IgD-negative memory B cell (primary cell): Measurements from ENCODE around the gene OOSP3. TPM values are rescaled to one million over a fixed set of nuclear protein-coding genes. Genes with fewer than 3 reads are reported as not detected.
A peak's percentile ranks its signal among the peaks of the same experiment; 100 is the strongest.
"Not testable (repeated sequence)": the region's sequence is repeated elsewhere in the genome, so short reads cannot be mapped to it uniquely, and the experiment has no call there.

Source experiments
- H3K27ac Mint-ChIP-seq, 3 donors: one replicate each; pipeline ENCODE4 v1.8.0; 2020 to 2022; ENCODE audit warnings: mild to moderate bottlenecking in 3 of 3, mixed read lengths in 3 of 3, moderate library complexity in 1 of 3
- H3K27me3 Mint-ChIP-seq: one replicate; pipeline ENCODE4 v1.8.0; 2021; ENCODE audit warnings: mixed read lengths
- H3K36me3 Mint-ChIP-seq: one replicate; pipeline ENCODE4 v1.8.0; 2020; ENCODE audit warnings: mild to moderate bottlenecking, mixed read lengths
- H3K4me1 Mint-ChIP-seq, 3 donors: one replicate each; pipeline ENCODE4 v1.8.0; 2020 to 2022; ENCODE audit warnings: mixed read lengths in 3 of 3, mild to moderate bottlenecking in 1 of 3
- H3K4me3 Mint-ChIP-seq, 4 donors: one replicate each; pipeline ENCODE4 v1.8.0; 2020 to 2022; ENCODE audit warnings: mild to moderate bottlenecking in 4 of 4, mixed read lengths in 4 of 4, moderate library complexity in 3 of 4
- H3K9me3 Mint-ChIP-seq, 3 donors: one replicate each; pipeline ENCODE4 v1.8.0; 2020 to 2021; ENCODE audit warnings: mixed read lengths in 3 of 3, mild to moderate bottlenecking in 1 of 3
- polyA plus RNA-seq: library from polyadenylated mRNA; unstranded; fragments of 300-500 nt; fragmentation: Illumina TruSeq; gene quantifications from one replicate; pipeline ENCODE4 v1.2.3, GENCODE V29; 2021

The OOSP3 gene
- polyA plus RNA-seq, 1 donor from 2014 or later, result not detected

DNA sequence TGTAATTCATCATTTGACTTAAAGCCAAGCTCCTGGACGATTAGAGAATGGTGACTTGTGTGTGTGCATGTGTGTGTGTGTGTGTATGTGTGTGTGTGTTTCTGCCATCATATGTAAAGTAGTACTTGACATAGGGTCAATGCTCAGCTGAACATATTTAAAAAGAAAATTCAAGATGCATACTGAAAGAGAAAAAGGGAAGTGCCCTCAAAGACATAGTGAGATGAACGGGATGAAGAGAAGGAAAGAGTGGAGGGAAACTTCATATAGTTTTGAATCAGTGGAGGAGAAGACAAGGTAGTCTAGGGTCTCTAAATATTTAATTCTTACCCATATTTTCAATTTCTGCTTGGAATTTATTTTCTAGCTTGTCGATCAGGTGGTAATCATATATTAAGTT, 16.3 kb upstream of the OOSP3 start:
- no peaks in the 10 kb centered on the region for H3K4me1 Mint-ChIP-seq
- H3K27ac Mint-ChIP-seq, result no peak overlapping the region
- peaks cover 11% of the 10 kb centered on the region for H3K27me3 Mint-ChIP-seq
- no peak overlapping the region for H3K4me3 Mint-ChIP-seq
- no peaks in the 10 kb centered on the region for H3K36me3 Mint-ChIP-seq
- H3K9me3 Mint-ChIP-seq, result peaks cover 0 to 3% (median 0%) of the 10 kb centered on the region in 3 donors

DNA sequence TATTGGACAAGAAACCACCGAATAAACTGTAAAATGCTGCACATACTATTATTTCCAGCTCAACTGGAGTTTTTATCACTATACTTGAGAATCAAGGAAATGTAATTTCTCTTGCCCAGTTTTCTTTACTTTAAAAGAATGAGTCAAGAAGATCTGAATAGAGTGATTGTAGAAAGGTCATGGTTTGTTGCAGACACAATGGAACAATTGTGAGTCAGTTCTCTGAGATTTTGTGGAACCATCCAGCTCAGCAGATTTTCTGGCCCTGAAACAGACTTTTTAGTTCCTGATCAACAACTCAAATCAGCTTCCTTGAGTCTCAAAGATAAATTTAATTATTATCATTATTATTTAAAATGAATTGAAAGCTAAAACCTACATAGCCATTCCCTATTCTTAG, 13.6 kb upstream of the OOSP3 start:
- H3K27me3 Mint-ChIP-seq, result peaks cover 8% of the 10 kb centered on the region
- no peak overlapping the region for H3K27ac Mint-ChIP-seq
- peaks cover 0 to 4% (median 0%) of the 10 kb centered on the region in 3 donors for H3K9me3 Mint-ChIP-seq
- H3K4me3 Mint-ChIP-seq, result no peak overlapping the region
- no peaks in the 10 kb centered on the region for H3K4me1 Mint-ChIP-seq
- no peaks in the 10 kb centered on the region for H3K36me3 Mint-ChIP-seq

DNA sequence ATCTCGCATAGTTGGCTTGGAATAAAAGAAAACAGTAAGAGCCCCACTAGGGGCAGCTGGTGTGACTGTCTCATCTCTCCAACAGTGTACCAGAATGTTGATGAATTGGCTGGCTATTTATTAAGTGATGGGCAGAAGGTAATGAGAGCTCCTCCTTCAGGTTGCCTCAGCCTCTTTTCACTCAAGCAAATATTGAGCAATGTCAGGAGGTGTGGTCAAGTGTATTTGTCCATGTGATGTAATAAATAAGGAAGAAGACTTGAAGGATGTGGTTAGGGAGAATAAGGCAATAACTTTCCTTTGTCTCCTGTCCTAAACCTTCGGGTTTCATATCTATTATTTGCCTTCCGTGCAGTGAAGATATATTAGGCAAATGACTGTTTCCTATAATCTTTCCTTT, 12.2 kb upstream of the OOSP3 start, which contains the start of gene TCN1:
TSS of gene TCN1 (minus strand) at position 91 of the 400 bp plus-strand sequence. CDS start at position 74, 17 bp downstream.
- H3K9me3 Mint-ChIP-seq, result peaks cover 0 to 10% (median 2%) of the 10 kb centered on the region in 3 donors

DNA sequence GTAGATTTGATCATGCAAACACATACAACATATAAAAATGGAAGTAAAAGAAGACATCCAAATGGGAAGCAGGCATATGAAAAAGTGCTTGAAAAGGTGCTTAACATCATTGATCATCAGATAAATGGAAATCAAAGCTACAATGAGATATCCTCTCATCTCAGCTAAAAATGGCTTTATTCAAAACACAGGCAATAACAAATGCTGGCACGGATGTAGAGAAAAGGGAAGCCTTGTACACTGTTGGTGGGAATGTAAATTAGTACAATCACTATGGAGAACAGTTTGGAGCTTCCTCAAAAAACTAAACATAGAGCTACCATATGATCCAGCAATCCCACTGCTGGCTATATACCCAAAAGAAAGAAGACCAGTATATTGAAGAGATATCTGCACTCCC, 11.7 kb upstream of the OOSP3 start:
- Mint-ChIP-seq H3K4me3 (no peak overlapping the region), H3K36me3 (no peaks in the 10 kb centered on the region), H3K27ac (no peak overlapping the region), H3K27me3 (peaks cover 8% of the 10 kb centered on the region), H3K9me3 (peaks cover 2 to 10% (median 2%) of the 10 kb centered on the region in 3 donors), H3K4me1 (no peaks in the 10 kb centered on the region)

More for the DNA sequence above, 12.2 kb upstream of the OOSP3 start, which contains the start of gene TCN1:
- Mint-ChIP-seq H3K36me3 (no peaks in the 10 kb centered on the region), H3K27me3 (peaks cover 8% of the 10 kb centered on the region), H3K4me3 (no peak within 1 kb of the TSS), H3K27ac (no peak within 1 kb of the TSS), H3K4me1 (no peaks in the 10 kb centered on the region)

DNA sequence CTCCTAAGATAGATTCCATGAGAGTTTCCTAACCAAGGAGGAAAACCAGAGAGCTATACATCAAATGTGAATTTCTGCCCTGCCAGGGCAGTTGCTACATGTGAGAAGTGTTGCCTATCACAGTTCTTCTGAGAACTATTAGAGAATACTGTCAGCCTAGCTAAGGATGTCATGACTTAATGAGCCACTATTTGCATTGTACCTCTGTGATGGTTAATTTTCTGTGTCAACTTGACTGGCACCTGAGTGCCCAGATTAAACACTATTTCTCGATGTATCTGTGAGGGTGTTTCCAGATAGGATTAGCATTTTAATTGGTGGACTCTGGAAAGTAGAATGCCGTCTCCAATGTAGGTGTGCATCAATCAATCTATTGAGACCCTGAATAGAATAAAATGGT, 10.6 kb upstream of the OOSP3 start:
- H3K27ac Mint-ChIP-seq, result no peak overlapping the region
- no peak overlapping the region for H3K4me3 Mint-ChIP-seq
- H3K27me3 Mint-ChIP-seq, result peaks cover 8% of the 10 kb centered on the region
- no peaks in the 10 kb centered on the region for H3K36me3 Mint-ChIP-seq
- no peaks in the 10 kb centered on the region for H3K4me1 Mint-ChIP-seq
- H3K9me3 Mint-ChIP-seq, result peaks cover 2 to 10% (median 2%) of the 10 kb centered on the region in 3 donors

DNA sequence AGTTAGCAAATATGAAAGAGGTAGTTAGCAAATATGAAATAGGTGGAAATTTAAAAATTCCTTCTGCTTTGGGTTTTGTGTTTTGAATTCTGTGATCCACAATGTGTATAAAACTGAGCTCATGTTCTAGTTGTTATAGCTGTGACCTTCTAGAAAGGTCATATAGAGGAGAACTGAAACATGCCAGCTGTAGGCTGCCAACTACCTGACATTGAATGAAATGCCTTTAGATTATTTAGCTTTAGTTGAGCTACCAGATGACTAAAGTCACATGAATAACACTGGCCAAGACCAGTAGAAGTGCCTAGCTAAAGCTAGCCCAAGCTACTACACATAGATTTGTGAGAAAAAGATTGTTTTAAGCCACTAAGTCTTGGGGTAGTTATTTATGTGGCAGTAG, 6.5 kb upstream of the OOSP3 start:
- H3K4me1 Mint-ChIP-seq, result no peaks in the 10 kb centered on the region
- peaks cover 3% of the 10 kb centered on the region for H3K27me3 Mint-ChIP-seq
- no peak overlapping the region for H3K4me3 Mint-ChIP-seq
- H3K36me3 Mint-ChIP-seq, result no peaks in the 10 kb centered on the region
- peaks cover 2 to 10% (median 2%) of the 10 kb centered on the region in 3 donors for H3K9me3 Mint-ChIP-seq
- H3K27ac Mint-ChIP-seq, result peak overlapping the region in 1 of 3 donors; percentile 40

DNA sequence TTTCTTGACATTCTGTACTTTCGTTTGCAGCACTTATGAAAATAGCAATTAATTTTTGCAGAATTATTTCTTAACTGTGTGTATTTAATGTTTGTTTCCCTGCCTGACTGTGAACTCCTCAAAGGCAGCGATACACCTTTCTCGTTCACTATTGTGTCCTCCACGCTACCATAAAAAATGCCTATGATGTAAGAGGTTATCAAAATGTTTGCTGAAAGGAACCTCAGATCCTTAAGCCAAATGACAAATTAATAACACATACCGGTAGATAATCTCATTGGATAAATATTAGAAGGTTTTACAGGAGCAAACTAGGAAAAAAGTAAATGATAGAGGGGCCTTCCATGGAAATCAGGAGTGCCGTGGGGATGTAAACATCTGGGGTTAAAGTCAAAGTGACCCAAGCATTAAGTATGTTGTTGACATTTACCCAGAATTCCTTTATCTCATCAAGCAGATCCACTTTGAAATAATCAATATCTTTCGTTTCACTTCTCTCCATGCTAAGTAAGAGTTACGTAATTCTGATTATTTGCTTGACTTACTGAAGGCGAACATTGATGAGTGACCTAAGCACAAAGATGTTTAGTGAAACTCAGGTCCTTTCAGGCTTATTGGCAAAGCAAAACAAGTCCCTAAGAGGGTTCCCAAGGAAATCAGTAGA, 2.6 kb upstream of the OOSP3 start:
- Mint-ChIP-seq H3K36me3 (no peaks in the 10 kb centered on the region), H3K4me3 (no peak overlapping the region), H3K4me1 (no peaks in the 10 kb centered on the region), H3K9me3 (peaks cover 0 to 2% (median 0%) of the 10 kb centered on the region in 3 donors), H3K27ac (no peak overlapping the region), H3K27me3 (peaks cover 5% of the 10 kb centered on the region)

DNA sequence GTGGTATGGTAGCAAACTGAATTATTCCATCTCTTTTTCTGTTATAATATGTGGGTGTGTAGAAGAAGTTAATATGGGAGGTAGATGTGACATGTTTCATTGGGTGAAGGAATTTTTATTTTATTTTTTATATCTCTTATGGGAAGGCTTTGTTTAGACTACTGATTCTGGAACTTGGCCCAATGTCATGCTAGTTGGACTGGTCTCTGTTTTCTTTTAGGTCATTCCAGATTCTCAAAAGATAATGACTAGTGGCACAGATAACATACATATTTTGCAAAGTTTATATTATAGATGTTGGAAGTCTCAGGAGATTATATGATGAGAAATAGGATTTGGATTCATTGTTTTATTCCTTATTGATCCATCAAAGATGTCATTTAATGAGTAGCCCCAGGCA, 1.3 kb upstream of the OOSP3 start:
- no peaks in the 10 kb centered on the region for H3K9me3 Mint-ChIP-seq
- H3K27ac Mint-ChIP-seq, result peak overlapping the region in 1 of 3 donors; percentile 13
- H3K36me3 Mint-ChIP-seq, result no peaks in the 10 kb centered on the region
- peaks cover 5% of the 10 kb centered on the region for H3K27me3 Mint-ChIP-seq
- no peaks in the 10 kb centered on the region for H3K4me1 Mint-ChIP-seq
- H3K4me3 Mint-ChIP-seq, result no peak overlapping the region

DNA sequence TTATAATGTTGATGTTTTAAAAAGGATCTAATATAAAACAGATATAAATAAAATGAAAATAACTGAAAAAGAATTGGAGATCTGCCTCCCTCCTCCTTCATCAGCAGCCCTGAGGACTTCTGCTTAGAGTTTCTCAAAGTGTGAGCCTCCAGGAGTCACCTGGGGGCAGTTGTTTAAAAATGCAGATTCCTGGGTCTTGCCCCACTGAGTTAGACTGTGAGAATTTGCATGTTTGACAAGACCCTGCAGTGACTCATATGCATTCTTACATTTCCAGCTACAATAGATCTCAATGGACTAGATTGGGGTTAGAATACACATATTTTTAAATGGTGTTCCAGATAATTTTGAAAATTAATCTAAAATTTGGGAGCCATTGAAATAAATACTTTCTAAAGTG, 798 bp upstream of the OOSP3 start:
- Mint-ChIP-seq H3K9me3 (no peaks in the 10 kb centered on the region), H3K27me3 (peaks cover 5% of the 10 kb centered on the region)

DNA sequence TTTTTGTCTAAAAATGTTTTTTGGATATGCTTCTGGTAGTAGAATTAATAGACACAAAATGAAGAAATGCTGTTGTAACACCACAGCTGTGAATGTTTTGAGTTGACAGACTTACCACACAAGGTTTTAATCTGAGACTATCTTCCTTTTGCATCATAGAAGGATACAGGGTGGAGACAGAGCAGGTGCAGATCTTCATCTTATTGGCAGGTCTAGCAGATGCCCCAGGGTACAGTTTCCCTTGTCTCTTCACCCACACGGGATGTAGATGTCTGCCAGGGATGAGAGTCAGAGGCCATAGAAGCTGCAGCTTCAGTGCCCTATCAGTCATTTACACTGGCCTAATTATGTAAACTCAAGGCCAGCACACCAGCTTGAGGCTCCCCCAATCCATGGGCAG, 985 bp downstream of the OOSP3 start:
- Mint-ChIP-seq H3K27me3 (peaks cover 5% of the 10 kb centered on the region), H3K9me3 (no peaks in the 10 kb centered on the region), H3K4me1 (no peaks in the 10 kb centered on the region), H3K36me3 (no peaks in the 10 kb centered on the region), H3K27ac (no peak overlapping the region), H3K4me3 (no peak overlapping the region)

More for the DNA sequence above, 798 bp upstream of the OOSP3 start:
- Mint-ChIP-seq H3K36me3 (no peaks in the 10 kb centered on the region), H3K4me3 (no peak overlapping the region), H3K27ac (no peak overlapping the region), H3K4me1 (no peaks in the 10 kb centered on the region)

DNA sequence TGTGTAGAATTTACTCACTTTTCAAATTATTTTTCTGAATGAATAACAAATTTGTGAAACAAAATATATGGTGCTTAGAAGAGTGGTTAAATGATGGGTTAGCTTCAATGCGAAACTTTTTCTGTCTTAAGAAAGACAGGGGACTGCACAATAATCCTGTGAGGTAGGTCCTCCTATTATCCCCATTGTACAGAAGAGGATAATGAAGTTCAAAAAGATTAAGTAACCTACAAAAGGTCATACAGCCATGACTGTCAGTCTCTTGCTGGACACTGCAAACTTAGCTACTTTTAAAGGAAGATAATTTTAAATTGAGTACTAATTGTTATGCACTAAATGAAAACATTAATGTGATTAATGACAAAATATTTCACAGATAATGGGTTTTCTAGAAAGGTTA, 5.0 kb downstream of the OOSP3 start:
- no peaks in the 10 kb centered on the region for H3K4me1 Mint-ChIP-seq
- no peaks in the 10 kb centered on the region for H3K36me3 Mint-ChIP-seq
- no peak overlapping the region for H3K27ac Mint-ChIP-seq
- peaks cover 6 to 18% (median 9%) of the 10 kb centered on the region in 3 donors for H3K9me3 Mint-ChIP-seq
- H3K27me3 Mint-ChIP-seq, result peaks cover 2% of the 10 kb centered on the region
- H3K4me3 Mint-ChIP-seq, result no peak overlapping the region

DNA sequence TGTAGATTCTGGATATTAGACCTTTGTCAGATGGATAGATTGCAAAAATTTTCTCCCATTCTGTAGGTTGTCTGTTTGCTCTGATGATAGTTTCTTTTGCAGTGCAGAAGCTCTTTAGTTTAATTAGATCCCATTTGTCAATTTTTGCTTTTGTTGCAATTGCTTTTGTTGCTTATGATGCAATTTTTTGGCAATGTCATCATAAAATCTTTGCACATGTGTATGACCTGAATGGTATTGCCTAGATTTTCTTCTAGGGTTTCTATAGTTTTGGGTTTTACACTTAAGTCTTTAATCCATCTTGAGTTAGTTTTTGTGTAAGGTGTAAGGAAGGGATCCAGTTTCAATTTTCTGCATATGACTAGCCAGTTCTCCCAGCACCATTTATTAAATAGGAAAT, 8.6 kb downstream of the OOSP3 start:
- not testable (repeated sequence) for H3K4me1 Mint-ChIP-seq, H3K27ac Mint-ChIP-seq, H3K27me3 Mint-ChIP-seq, H3K4me3 Mint-ChIP-seq, H3K36me3 Mint-ChIP-seq
- peaks cover 14 to 35% (median 27%) of the 10 kb centered on the region in 3 donors for H3K9me3 Mint-ChIP-seq

DNA sequence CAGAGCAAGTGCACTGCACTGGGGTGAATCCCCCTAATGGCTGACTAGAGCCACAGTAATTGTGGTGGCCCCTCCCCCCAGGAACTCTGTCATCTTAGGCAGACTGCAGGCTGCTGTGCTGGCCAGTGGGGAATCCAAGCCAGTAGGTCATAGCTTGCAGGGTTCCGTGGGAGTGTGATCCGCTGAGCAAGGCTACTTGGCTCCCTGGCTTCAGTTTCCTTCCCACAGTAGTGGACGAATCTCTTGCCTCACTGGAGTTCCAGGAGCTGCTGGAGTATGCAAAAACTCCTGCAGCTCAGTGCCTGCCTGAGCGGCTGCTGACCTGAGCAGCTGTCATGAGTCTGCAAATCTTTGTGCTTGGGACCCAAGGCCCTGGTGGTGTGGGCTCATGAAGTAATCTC, 13.2 kb downstream of the OOSP3 start:
- peaks cover 14 to 28% (median 27%) of the 10 kb centered on the region in 3 donors for H3K9me3 Mint-ChIP-seq
- no peaks in the 10 kb centered on the region for H3K4me1 Mint-ChIP-seq

DNA sequence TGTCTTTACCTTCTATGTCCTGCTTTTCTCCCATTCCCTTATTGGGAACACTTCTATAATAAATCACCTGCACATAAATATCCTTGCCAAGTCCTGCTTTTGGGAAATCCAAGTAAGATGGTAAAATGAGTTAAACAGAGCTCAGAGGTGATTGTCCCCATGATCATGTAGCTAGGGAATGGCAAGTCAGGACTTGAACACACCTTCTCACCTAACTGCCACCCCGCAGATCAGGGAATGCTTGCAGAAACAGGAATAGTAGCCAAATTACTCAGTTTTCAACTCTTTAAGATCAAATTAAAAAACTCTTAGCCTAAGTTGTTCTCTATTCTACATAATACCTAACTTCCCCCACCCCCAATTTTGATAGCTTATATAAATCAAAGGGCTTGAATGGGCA, 16.0 kb downstream of the OOSP3 start:
- Mint-ChIP-seq H3K27me3 (peaks cover 10% of the 10 kb centered on the region), H3K36me3 (peaks cover 2% of the 10 kb centered on the region), H3K4me3 (no peak overlapping the region), H3K27ac (no peak overlapping the region), H3K4me1 (no peaks in the 10 kb centered on the region), H3K9me3 (peaks cover 7 to 12% (median 9%) of the 10 kb centered on the region in 3 donors)

More for the DNA sequence above, 13.2 kb downstream of the OOSP3 start:
- Mint-ChIP-seq H3K4me3 (no peak overlapping the region), H3K36me3 (peaks cover 4% of the 10 kb centered on the region), H3K27me3 (peaks cover 10% of the 10 kb centered on the region), H3K27ac (no peak overlapping the region)

DNA sequence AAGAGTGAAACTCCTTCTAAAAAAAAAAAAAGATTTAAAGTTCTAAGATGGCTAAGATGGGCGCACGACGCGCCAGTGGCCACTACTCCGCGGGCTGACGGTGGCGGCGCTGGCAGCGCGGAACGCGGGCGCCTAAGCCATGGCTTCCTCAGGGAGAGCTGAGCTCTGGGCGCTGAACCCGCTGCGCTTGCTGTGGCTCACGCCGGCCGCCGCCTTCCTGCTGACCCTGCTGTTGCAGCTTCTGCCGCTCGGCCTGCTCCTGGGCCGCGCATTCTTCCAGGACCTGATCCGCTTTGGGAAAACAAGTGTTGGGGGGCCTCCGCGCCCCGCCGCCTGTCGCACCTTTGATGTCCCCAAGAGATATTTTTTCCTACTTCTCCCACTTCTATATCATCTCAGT, 19.5 kb downstream of the OOSP3 start:
- H3K4me3 Mint-ChIP-seq, result no peak overlapping the region
- H3K36me3 Mint-ChIP-seq, result no peaks in the 10 kb centered on the region
- peaks cover 7% of the 10 kb centered on the region for H3K27me3 Mint-ChIP-seq
- H3K4me1 Mint-ChIP-seq, result no peaks in the 10 kb centered on the region
- no peak overlapping the region for H3K27ac Mint-ChIP-seq
- H3K9me3 Mint-ChIP-seq, result peaks cover 0 to 4% (median 0%) of the 10 kb centered on the region in 3 donors

DNA sequence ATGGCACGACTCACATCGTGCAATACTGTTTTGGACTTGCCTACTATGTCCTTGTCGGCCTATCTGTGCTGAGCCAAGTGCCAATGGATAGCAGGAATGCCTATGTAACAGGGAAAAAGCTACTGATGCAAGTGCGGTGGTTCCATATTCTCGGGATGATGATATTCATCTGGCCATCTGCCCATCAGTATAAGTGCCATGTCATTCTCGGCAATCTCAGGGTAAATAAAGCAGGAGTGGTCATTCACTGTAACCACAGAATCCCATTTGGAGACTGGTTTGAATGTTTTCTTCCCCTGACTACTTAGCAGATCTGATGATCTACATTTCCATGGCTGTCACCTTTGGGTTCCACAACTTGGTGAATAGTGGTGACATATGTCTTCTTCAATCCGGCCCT, 20.1 kb downstream of the OOSP3 start:
- Mint-ChIP-seq H3K4me3 (no peak overlapping the region), H3K9me3 (peaks cover 0 to 4% (median 2%) of the 10 kb centered on the region in 3 donors), H3K4me1 (no peaks in the 10 kb centered on the region), H3K27me3 (peaks cover 4% of the 10 kb centered on the region), H3K36me3 (no peaks in the 10 kb centered on the region), H3K27ac (no peak overlapping the region)
